Adrenal gland (tissue), 12 donors: ENCODE measurements around the gene HHLA2. TPM values are rescaled to one million over a fixed set of nuclear protein-coding genes. Genes with fewer than 3 reads are reported as not detected.

Source experiments
- DNase-seq, 7 donors: peaks; one replicate each; pipeline ENCODE4 v3.0.0-alpha.2; 2019 to 2020
- H3K27ac ChIP-seq, 5 donors: fragments of 200-600 bp; sonication (generic) in 4 of 5; 1 replicate in 3 of 5; 2 replicates in 2 of 5; pipeline versions ENCODE4 v1.5.1 to v1.8.0; 2016 to 2020; ENCODE audit warnings: mild to moderate bottlenecking in 1 of 5
- H3K27me3 ChIP-seq: fragments of 200-600 bp; 2 replicates; pipeline ENCODE4 v1.8.0; 2021
- H3K36me3 ChIP-seq, 2 donors: fragments of 200-600 bp; replicated peaks in 1 of 2; 1 replicate in 1 of 2; 2 replicates in 1 of 2; pipeline versions ENCODE4 v1.5.1 to v1.8.0; 2018 to 2022
- H3K4me1 ChIP-seq, 2 donors: fragments of 200-600 bp; replicated peaks in 1 of 2; 1 replicate in 1 of 2; 2 replicates in 1 of 2; pipeline versions ENCODE4 v1.5.1 to v1.8.0; 2018 to 2021
- H3K4me3 ChIP-seq, 4 donors: fragments of 200-600 bp; sonication (generic) in 3 of 4; one replicate each; pipeline ENCODE4 v1.5.1; 2016 to 2018
- H3K9me3 ChIP-seq, 3 donors: fragments of 200-600 bp; sonication (generic) in 1 of 3; replicated peaks in 1 of 3; 1 replicate in 2 of 3; 2 replicates in 1 of 3; pipeline versions ENCODE4 v1.5.1 to v1.8.0; 2016 to 2021
- CTCF ChIP-seq, 6 experiments: fragments of 450-650 bp in 4 of 6; fragments of 200-600 bp in 2 of 6; sonication (generic) in 1 of 6; IDR thresholded peaks; 1 replicate in 5 of 6; 2 replicates in 1 of 6; pipeline versions ENCODE4 v1.5.1 to v1.8.0; 2016 to 2021; ENCODE audit warnings: antibody characterized with exemption in 6 of 6, mild to moderate bottlenecking in 2 of 6, moderate library complexity in 1 of 6
- POLR2A ChIP-seq, 2 donors: fragments of 450-650 bp; IDR thresholded peaks; one replicate each; pipeline ENCODE4 v1.6.1; 2017; ENCODE audit warnings: antibody characterized with exemption in 2 of 2, mild to moderate bottlenecking in 2 of 2, moderate library complexity in 1 of 2
- WGBS, 4 donors: extraction: QIAGEN DNeasy Blood & Tissue Kit in 2 of 4; methylation state at CpG; one replicate each; pipeline versions ENCODE4 v1.1.5 to v1.1.7; 2013 to 2017; 5-methylcytosine and 5-hydroxymethylcytosine counted together
- intact Hi-C, 2 donors: fragments of 100-400 bp; cut with DNase I; formaldehyde crosslinking; loops; one replicate each; pipeline versions ENCODE4 v1.14.1 to v1.15.0; 2022 to 2023
- polyA plus RNA-seq, 3 donors: library from polyadenylated mRNA; stranded (reverse); fragments of 200-250 nt in 2 of 3; fragments of 350-450 nt in 1 of 3; fragmentation: Illumina TruSeq in 1 of 3; extraction: RNeasy Lipid Tissue Mini Kit (QIAGEN cat#74804) in 1 of 3; gene quantifications; one replicate each; pipeline ENCODE4 v1.2.3, GENCODE V29; 2013 to 2014
- total RNA-seq, 9 donors: library from RNA; depleted of rRNA in 4 of 9; stranded (reverse); fragments of >200 nt in 4 of 9; fragments of 120-200 nt in 1 of 9; fragmentation: NEBNext Ultra II Directional in 1 of 9; extraction: Animal tissue kit (Norgen Biotek cat#: 25700) in 1 of 9; gene quantifications; one replicate each; pipeline versions ENCODE4 v1.1.0 to v1.2.4, GENCODE V29; 2013 to 2023
- donor health status: healthy with polysubstance abuse.
- donor health status: Bipolar disorder and iron deficiency.
- donor health status: DM: yes; HTN: yes; CAD: no.
- donor health status: DM: no; HTN: no; CAD: no.
- donor health status: DM: no; HTN: no; CAD: no.
- donor health status: DM: yes; HTN: yes; CAD: no.

The HHLA2 gene
- total and polyA plus RNA-seq, 12 donors, result 0.03 to 0.06 TPM; not detected in 10

GRCh38 chr3:108381529-108382140, 85.3 kb downstream of the HHLA2 start:
- DNase-seq, result peak in 1 of 7 donors; percentile 53
- TF ChIP-seq POLR2A (IDR thresholded peaks at IDR 0.05) (no peak), CTCF (IDR thresholded peaks at IDR 0.05) (no peak)
- intact Hi-C loops, result no loop called here
- 64 to 72% (median 66%) methylated on average over 3 of the region's 3 CpGs for WGBS, 4 donors
- Histone ChIP-seq H3K4me3 (no peak overlapping the region), H3K27ac (no peak overlapping the region), H3K27me3 (no peaks in the 10 kb centered on the region), H3K36me3 (no peaks in the 10 kb centered on the region), H3K9me3 (no peaks in the 10 kb centered on the region), H3K4me1 (no peaks in the 10 kb centered on the region)

GRCh38 chr3:108383306-108383705, 87.0 kb downstream of the HHLA2 start:
- intact Hi-C loops, result no loop called here
- Histone ChIP-seq H3K4me3 (no peak overlapping the region), H3K27me3 (no peaks in the 10 kb centered on the region), H3K36me3 (no peaks in the 10 kb centered on the region), H3K9me3 (no peaks in the 10 kb centered on the region), H3K27ac (no peak overlapping the region), H3K4me1 (no peaks in the 10 kb centered on the region)
- TF ChIP-seq POLR2A (IDR thresholded peaks at IDR 0.05) (no peak), CTCF (IDR thresholded peaks at IDR 0.05) (no peak)
- no peak for DNase-seq

GRCh38 chr3:108387063-108387462, 90.7 kb downstream of the HHLA2 start:
- H3K4me1 ChIP-seq, result no peaks in the 10 kb centered on the region
- WGBS, 4 donors, result 59 to 71% (median 62%) methylated on average over 1 of the region's 1 CpG
- H3K27me3 ChIP-seq, result no peaks in the 10 kb centered on the region
- DNase-seq, result no peak
- TF ChIP-seq POLR2A (IDR thresholded peaks at IDR 0.05) (no peak), CTCF (IDR thresholded peaks at IDR 0.05) (no peak)
- H3K4me3 ChIP-seq, result no peak overlapping the region
- H3K9me3 ChIP-seq, result no peaks in the 10 kb centered on the region
- no peaks in the 10 kb centered on the region for H3K36me3 ChIP-seq
- H3K27ac ChIP-seq, result no peak overlapping the region
- intact Hi-C loops, result no loop called here

- H3K36me3 ChIP-seq, result no peaks in the 10 kb centered on the region
- 81 to 84% (median 83%) methylated on average over 12 of the region's 12 CpGs for WGBS, 4 donors
- no peaks in the 10 kb centered on the region for H3K27me3 ChIP-seq
- intact Hi-C loops, result no loop called here
- no peak overlapping the region for H3K4me3 ChIP-seq
- no peak overlapping the region for H3K27ac ChIP-seq
- H3K4me1 ChIP-seq, result no peaks in the 10 kb centered on the region
- no peaks in the 10 kb centered on the region for H3K9me3 ChIP-seq
- TF ChIP-seq POLR2A (IDR thresholded peaks at IDR 0.05) (no peak), CTCF (IDR thresholded peaks at IDR 0.05) (no peak)
- no peak for DNase-seq
Observed at GRCh38 chr3:108388136-108389132, 92.1 kb downstream of the HHLA2 start.
